B cell (primary cell): ENCODE results near the gene ADAMTSL2.

Experiments used
- CTCF ChIP-seq: fragments of 200-600 bp; IDR thresholded peaks from one replicate; pipeline ENCODE4 v1.8.0; 2022; ENCODE audit warnings: antibody characterized with exemption, mild to moderate bottlenecking
- EZH2 ChIP-seq: IDR thresholded peaks from 2 replicates; pipeline ENCODE4 v1.6.1; 2012; ENCODE audit warnings: borderline replicate concordance, low read depth, mild to moderate bottlenecking, moderate library complexity, low read length; ENCODE audit not compliant: insufficient read depth, poor library complexity, severe bottlenecking

- TF ChIP-seq CTCF (no peak), EZH2 (no peak)
Measured at GRCh38 chr9:133505186-133505830, 29.2 kb upstream of the ADAMTSL2 start.
